ENCODE data around the gene MRPL45.

MRPL45 gene

GRCh38 chr17:38338535-38338934, 41.6 kb downstream of the MRPL45 start:
- no peak for TF ChIP-seq CTCF (conservative IDR thresholded peaks at IDR 0.05; ENCODE audit: low read depth, low read length)
- DNase-seq (ENCODE audit: low read depth) = no peak
- no peak overlapping the region for H3K4me3 ChIP-seq (ENCODE audit: low read length)

- no peak for TF ChIP-seq CTCF (conservative IDR thresholded peaks at IDR 0.05; ENCODE audit: low read depth, low read length)
- H3K4me3 ChIP-seq (ENCODE audit: low read length) = no peak overlapping the region
- no peak for DNase-seq (ENCODE audit: low read depth)
Measured at GRCh38 chr17:38339891-38340290, 42.9 kb downstream of the MRPL45 start.

GRCh38 chr17:38341035-38341721, 44.2 kb downstream of the MRPL45 start:
- no peak for DNase-seq (ENCODE audit: low read depth)
- H3K4me3 ChIP-seq (ENCODE audit: low read length) = no peak overlapping the region
- TF ChIP-seq CTCF (conservative IDR thresholded peaks at IDR 0.05; ENCODE audit: low read depth, low read length) = no peak

- DNase-seq (ENCODE audit: low read depth) = no peak
- no peak for TF ChIP-seq CTCF (conservative IDR thresholded peaks at IDR 0.05; ENCODE audit: low read depth, low read length)
- no peak overlapping the region for H3K4me3 ChIP-seq (ENCODE audit: low read length)
Measured at GRCh38 chr17:38342886-38343607, 46.1 kb downstream of the MRPL45 start.

- no peak for DNase-seq (ENCODE audit: low read depth)
- no peak within 1 kb of the TSS for H3K4me3 ChIP-seq (ENCODE audit: low read length)
- no peak for TF ChIP-seq CTCF (conservative IDR thresholded peaks at IDR 0.05; ENCODE audit: low read depth, low read length)
Measured at GRCh38 chr17:38343608-38344419, 46.8 kb downstream of the MRPL45 start, which contains the start of gene GPR179. GPR179 (minus strand) TSS chr17:38343956; CDS start chr17:38343789, 167 bp downstream.

GRCh38 chr17:38344420-38344745, 47.4 kb downstream of the MRPL45 start:
- no peak overlapping the region for H3K4me3 ChIP-seq (ENCODE audit: low read length)
- no peak for DNase-seq (ENCODE audit: low read depth)
- TF ChIP-seq CTCF (conservative IDR thresholded peaks at IDR 0.05; ENCODE audit: low read depth, low read length) = no peak

All from retinal pigment epithelial cell (primary cell).